AG08396 (cell line): ENCODE data around the gene CARHSP1.
A peak's percentile ranks its signal among the peaks of the same experiment; 100 is the strongest.
"Not testable (repeated sequence)": the region's sequence is repeated elsewhere in the genome, so short reads cannot be mapped to it uniquely, and the experiment has no call there.

Experiments used
- DNase-seq: peaks from one replicate; pipeline ENCODE4 v3.0.0; 2012; ENCODE audit warnings: low spot score, mixed read lengths

CARHSP1 gene

GRCh38 chr16:8868416-8869211 is at the start of gene CARHSP1:
TSS of gene CARHSP1 (minus strand) at chr16:8869006. CDS start at chr16:8859328, 9,678 bp downstream.
- peak; percentile 98 for DNase-seq

GRCh38 chr16:8917336-8917735 is 48.5 kb upstream of the CARHSP1 start:
- not testable (repeated sequence) for DNase-seq

GRCh38 chr16:8916541-8917225 is 47.9 kb upstream of the CARHSP1 start:
- DNase-seq: no peak

- no peak for DNase-seq
These were observed 47.0 kb upstream of the CARHSP1 start for GRCh38 chr16:8915722-8916301.

GRCh38 chr16:8914098-8914497 is 45.3 kb upstream of the CARHSP1 start:
- DNase-seq: no peak

GRCh38 chr16:8912793-8913192 is 44.0 kb upstream of the CARHSP1 start:
- DNase-seq: no peak

- no peak for DNase-seq
These were observed 42.0 kb upstream of the CARHSP1 start for GRCh38 chr16:8910811-8911210.

- DNase-seq: no peak
These were observed 40.1 kb upstream of the CARHSP1 start for GRCh38 chr16:8908810-8909468.

- no peak for DNase-seq
These were observed 38.3 kb upstream of the CARHSP1 start for GRCh38 chr16:8907096-8907495.

GRCh38 chr16:8905795-8906591 is 37.2 kb upstream of the CARHSP1 start:
- DNase-seq: no peak

- no peak for DNase-seq
These were observed 36.5 kb upstream of the CARHSP1 start for GRCh38 chr16:8905168-8905762.

GRCh38 chr16:8904018-8904430 is 35.2 kb upstream of the CARHSP1 start:
- DNase-seq: no peak

GRCh38 chr16:8903004-8903403 is 34.2 kb upstream of the CARHSP1 start:
- DNase-seq: no peak

GRCh38 chr16:8901320-8901861 is 32.6 kb upstream of the CARHSP1 start:
- DNase-seq: no peak

GRCh38 chr16:8900343-8900742 is 31.5 kb upstream of the CARHSP1 start:
- DNase-seq: no peak

GRCh38 chr16:8899709-8900317 is 31.0 kb upstream of the CARHSP1 start:
- no peak for DNase-seq

- DNase-seq: no peak
These were observed 30.0 kb upstream of the CARHSP1 start for GRCh38 chr16:8898660-8899318.

- no peak for DNase-seq
These were observed 26.0 kb upstream of the CARHSP1 start for GRCh38 chr16:8894736-8895334.

- no peak for DNase-seq
These were observed 25.3 kb upstream of the CARHSP1 start for GRCh38 chr16:8893976-8894690.
